Peyer's patch (tissue), 4 donors: ENCODE data around the gene ILF3. TPM values are rescaled to one million over a fixed set of nuclear protein-coding genes. Genes with fewer than 3 reads are reported as not detected.
A peak's percentile ranks its signal among the peaks of the same experiment; 100 is the strongest.
"Not testable (repeated sequence)": the region's sequence is repeated elsewhere in the genome, so short reads cannot be mapped to it uniquely, and the experiment has no call there.

Source experiments
- DNase-seq, 3 donors: peaks; one replicate each; pipeline ENCODE4 v3.0.0-alpha.2; 2017 to 2019
- H3K27ac ChIP-seq, 4 donors: fragments of 200-600 bp; sonication (generic); one replicate each; pipeline ENCODE4 v1.5.1; 2016 to 2019
- H3K27me3 ChIP-seq, 2 donors: fragments of 200-600 bp; sonication (generic); one replicate each; pipeline ENCODE4 v1.5.1; 2019
- H3K36me3 ChIP-seq, 3 donors: fragments of 200-600 bp; sonication (generic); one replicate each; pipeline ENCODE4 v1.5.1; 2016 to 2019
- H3K4me1 ChIP-seq, 4 donors: fragments of 200-600 bp; sonication (generic); one replicate each; pipeline ENCODE4 v1.5.1; 2016 to 2019
- H3K4me3 ChIP-seq, 4 donors: fragments of 200-600 bp; sonication (generic); 1 replicate in 3 of 4; 2 replicates in 1 of 4; pipeline ENCODE4 v1.5.1; 2016 to 2019; ENCODE audit warnings: mild to moderate bottlenecking in 1 of 4
- H3K9me3 ChIP-seq, 4 donors: fragments of 200-600 bp; sonication (generic); one replicate each; pipeline ENCODE4 v1.5.1; 2016 to 2019; ENCODE audit warnings: mild to moderate bottlenecking in 1 of 4
- CTCF ChIP-seq, 6 experiments: fragments of 450-650 bp in 4 of 6; fragments of 200-600 bp in 2 of 6; sonication (generic) in 1 of 6; IDR thresholded peaks; one replicate each; pipeline ENCODE4 v1.5.1; 2017 to 2019; ENCODE audit warnings: antibody characterized with exemption in 6 of 6, mild to moderate bottlenecking in 3 of 6, moderate library complexity in 1 of 6
- POLR2A ChIP-seq, 2 donors: fragments of 450-650 bp; IDR thresholded peaks; one replicate each; pipeline ENCODE4 v1.5.1; 2017; ENCODE audit warnings: antibody characterized with exemption in 2 of 2, mild to moderate bottlenecking in 2 of 2, moderate library complexity in 2 of 2
- total RNA-seq, 4 donors: library from RNA; depleted of rRNA; stranded (reverse); fragments of >200 nt; gene quantifications; one replicate each; pipeline ENCODE4 v1.1.0, GENCODE V29; 2016

Gene ILF3
- total RNA-seq, 4 donors from 2014 or later: 73.4 to 227 (median 139) TPM

DNA sequence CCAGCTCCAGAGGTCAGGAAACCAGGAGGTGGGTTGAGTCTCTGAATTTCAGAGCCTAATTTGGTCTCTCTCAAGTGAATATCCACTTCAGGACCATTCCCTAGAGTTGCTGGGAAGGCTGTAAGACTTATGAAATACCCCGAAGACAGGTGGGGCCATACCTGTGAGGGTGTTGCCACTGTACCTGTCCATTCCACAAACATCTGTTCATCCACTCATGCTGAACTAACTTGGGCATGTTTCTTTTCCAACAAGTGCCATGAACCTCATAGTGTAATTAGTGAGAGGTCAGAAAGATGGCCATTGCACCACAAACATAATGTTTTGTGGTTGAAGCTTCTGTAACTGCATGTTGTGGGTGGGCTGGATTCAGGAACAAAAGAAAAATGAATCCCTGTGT lies 7.8 kb downstream of the ILF3 start:
- H3K36me3 ChIP-seq: peaks cover 0 to 4% (median 0%) of the 10 kb centered on the region in 3 donors
- H3K27me3 ChIP-seq: no peaks in the 10 kb centered on the region
- H3K4me1 ChIP-seq: peaks cover 0 to 54% (median 19%) of the 10 kb centered on the region in 4 donors
- no peak overlapping the region for H3K4me3 ChIP-seq
- no peak overlapping the region for H3K27ac ChIP-seq
- no peaks in the 10 kb centered on the region for H3K9me3 ChIP-seq
- no peak for TF ChIP-seq POLR2A (IDR thresholded peaks at IDR 0.05)
- TF ChIP-seq CTCF (IDR thresholded peaks at IDR 0.05): no peak
- no peak for DNase-seq

DNA sequence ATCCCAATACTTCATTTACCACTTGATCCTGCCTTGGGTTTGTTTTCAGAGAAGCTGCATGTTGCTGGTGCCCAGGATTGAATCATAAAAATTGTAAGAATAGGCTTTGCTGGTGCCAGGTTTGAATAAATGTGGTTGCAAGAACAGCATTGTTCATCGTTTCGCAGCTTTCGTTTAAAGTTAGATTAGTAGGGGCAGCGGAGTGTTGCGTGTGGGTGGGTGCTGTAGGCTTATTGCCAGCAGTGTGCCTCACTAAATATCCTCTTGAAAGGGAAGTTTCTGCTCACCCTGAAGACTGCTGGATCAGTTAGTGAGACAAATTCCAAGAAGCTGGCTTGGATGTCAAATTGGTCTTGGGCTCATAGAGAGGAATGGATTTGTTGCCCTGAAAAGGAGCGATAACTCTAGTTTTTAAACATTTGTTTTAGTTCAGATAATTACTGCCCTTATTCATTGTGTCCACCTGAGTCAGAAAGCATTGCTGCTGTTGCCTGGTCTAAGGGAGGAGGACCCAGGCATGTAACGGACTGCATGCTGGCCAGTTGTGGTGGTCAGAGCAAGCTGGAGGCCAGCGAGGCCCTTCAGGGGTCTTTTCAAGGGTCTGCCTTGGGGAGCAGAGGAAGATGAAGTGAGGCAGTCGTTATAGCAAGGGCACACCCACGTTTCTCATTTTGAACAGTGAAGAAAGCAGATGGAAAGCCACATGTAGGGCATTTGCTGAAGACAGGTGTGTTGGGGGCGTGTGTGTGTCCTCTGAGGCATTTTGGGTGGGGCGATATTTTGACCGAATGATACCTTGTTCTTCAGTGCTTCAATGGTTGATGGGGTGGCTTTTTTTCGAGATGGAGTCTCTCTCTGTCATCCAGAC lies 8.5 kb downstream of the ILF3 start:
- DNase-seq: no peak
- H3K4me1 ChIP-seq: peaks cover 0 to 48% (median 19%) of the 10 kb centered on the region in 4 donors
- no peak overlapping the region for H3K4me3 ChIP-seq
- H3K27me3 ChIP-seq: no peaks in the 10 kb centered on the region
- TF ChIP-seq CTCF (IDR thresholded peaks at IDR 0.05): no peak
- TF ChIP-seq POLR2A (IDR thresholded peaks at IDR 0.05): no peak
- H3K27ac ChIP-seq: no peak overlapping the region
- no peaks in the 10 kb centered on the region for H3K9me3 ChIP-seq
- H3K36me3 ChIP-seq: peaks cover 0 to 4% (median 0%) of the 10 kb centered on the region in 3 donors

DNA sequence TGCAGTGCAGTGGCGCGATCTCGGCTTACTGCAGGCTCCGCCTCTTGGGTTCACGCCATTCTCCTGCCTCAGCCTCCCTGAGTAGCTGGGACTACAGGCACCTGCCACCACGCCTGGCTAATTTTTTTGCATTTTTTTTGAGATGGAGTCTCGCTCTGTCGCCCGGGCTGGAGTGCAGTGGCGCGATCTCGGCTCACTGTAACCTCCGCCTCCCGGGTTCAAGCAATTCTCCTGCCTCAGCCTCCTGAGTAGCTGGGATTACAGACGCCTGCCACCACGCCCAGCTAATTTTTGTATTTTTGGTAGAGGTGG lies 9.1 kb downstream of the ILF3 start:
- H3K9me3 ChIP-seq, H3K4me3 ChIP-seq, H3K27ac ChIP-seq, DNase-seq, H3K36me3 ChIP-seq, H3K27me3 ChIP-seq: not testable (repeated sequence)
- H3K4me1 ChIP-seq: peaks cover 0 to 42% (median 19%) of the 10 kb centered on the region in 4 donors

- H3K4me1 ChIP-seq: peaks cover 0 to 21% (median 4%) of the 10 kb centered on the region in 4 donors
- no peak for TF ChIP-seq CTCF (IDR thresholded peaks at IDR 0.05)
- TF ChIP-seq POLR2A (IDR thresholded peaks at IDR 0.05): no peak
These were observed 13.7 kb downstream of the ILF3 start for GRCh38 chr19:10667867-10668266.

GRCh38 chr19:10669246-10669645 lies 15.1 kb downstream of the ILF3 start:
- no peak for DNase-seq
- H3K9me3 ChIP-seq: no peaks in the 10 kb centered on the region
- TF ChIP-seq CTCF (IDR thresholded peaks at IDR 0.05): peak in 1 of 6 experiments; percentile 2
- TF ChIP-seq POLR2A (IDR thresholded peaks at IDR 0.05): no peak
- H3K27me3 ChIP-seq: no peaks in the 10 kb centered on the region
- H3K4me3 ChIP-seq: no peak overlapping the region
- H3K36me3 ChIP-seq: peaks cover 0 to 33% (median 0%) of the 10 kb centered on the region in 3 donors
- H3K4me1 ChIP-seq: peaks cover 0 to 11% (median 0%) of the 10 kb centered on the region in 4 donors
- H3K27ac ChIP-seq: no peak overlapping the region

More at GRCh38 chr19:10667867-10668266, 13.7 kb downstream of the ILF3 start:
- Histone ChIP-seq H3K4me3 (no peak overlapping the region), H3K27me3 (no peaks in the 10 kb centered on the region), H3K27ac (no peak overlapping the region), H3K36me3 (peaks cover 0 to 21% (median 0%) of the 10 kb centered on the region in 3 donors), H3K9me3 (no peaks in the 10 kb centered on the region)
- DNase-seq: no peak

GRCh38 chr19:10670182-10670581 lies 16.0 kb downstream of the ILF3 start:
- Histone ChIP-seq H3K4me3 (no peak overlapping the region), H3K27me3 (no peaks in the 10 kb centered on the region), H3K9me3 (no peaks in the 10 kb centered on the region), H3K4me1 (peaks cover 0 to 11% (median 0%) of the 10 kb centered on the region in 4 donors), H3K27ac (no peak overlapping the region), H3K36me3 (peaks cover 0 to 38% (median 0%) of the 10 kb centered on the region in 3 donors)
- no peak for TF ChIP-seq POLR2A (IDR thresholded peaks at IDR 0.05)
- no peak for TF ChIP-seq CTCF (IDR thresholded peaks at IDR 0.05)
- no peak for DNase-seq
